Parathyroid adenoma (tissue), 2 donors: Measurements from ENCODE around the gene CSRP1.

ENCODE experiments used
- H2AFZ ChIP-seq: fragments of 300-600 bp; sonication (generic); one replicate; pipeline ENCODE4 v1.7.0; 2017; ENCODE audit warnings: antibody characterized with exemption, mild to moderate bottlenecking
- H3K27ac ChIP-seq: fragments of 300-600 bp; sonication (generic); one replicate; pipeline ENCODE4 v1.7.0; 2017
- H3K27me3 ChIP-seq: fragments of 300-600 bp; sonication (generic); one replicate; pipeline ENCODE4 v1.7.0; 2017; ENCODE audit warnings: low read length; ENCODE audit not compliant: control insufficient read depth, insufficient read depth
- H3K36me3 ChIP-seq: fragments of 300-600 bp; sonication (generic); one replicate; pipeline ENCODE4 v1.7.0; 2017; ENCODE audit warnings: low read length; ENCODE audit not compliant: control insufficient read depth, insufficient read depth
- H3K4me1 ChIP-seq: fragments of 300-600 bp; sonication (generic); one replicate; pipeline ENCODE4 v1.7.0; 2017; ENCODE audit warnings: control low read depth
- H3K4me2 ChIP-seq: fragments of 300-600 bp; sonication (generic); one replicate; pipeline ENCODE4 v1.7.0; 2017; ENCODE audit warnings: low read length
- H3K4me3 ChIP-seq: fragments of 300-600 bp; sonication (generic); one replicate; pipeline ENCODE4 v1.7.0; 2017; ENCODE audit warnings: low read depth, low read length
- H3K79me2 ChIP-seq: fragments of 300-600 bp; sonication (generic); one replicate; pipeline ENCODE4 v1.7.0; 2017; ENCODE audit warnings: control low read depth
- H3K9ac ChIP-seq: fragments of 300-600 bp; sonication (generic); one replicate; pipeline ENCODE4 v1.7.0; 2017; ENCODE audit warnings: mild to moderate bottlenecking
- H3K9me3 ChIP-seq: fragments of 300-600 bp; sonication (generic); one replicate; pipeline ENCODE4 v1.7.0; 2017; ENCODE audit warnings: low read length; ENCODE audit not compliant: control insufficient read depth
- CTCF ChIP-seq: fragments of 300-600 bp; sonication (generic); IDR thresholded peaks from one replicate; pipeline ENCODE4 v1.7.0; 2017; ENCODE audit warnings: antibody characterized with exemption, mild to moderate bottlenecking
- donor health status: primary hyperparathyroidism.

The CSRP1 gene

GRCh38 chr1:201545851-201546492, 39.0 kb upstream of the CSRP1 start:
- Histone ChIP-seq H3K36me3 (no peaks in the 10 kb centered on the region), H3K9ac (no peak overlapping the region), H2AFZ (peak overlapping the region; percentile 22), H3K9me3 (no peaks in the 10 kb centered on the region), H3K4me3 (no peak overlapping the region), H3K4me1 (peaks cover 6% of the 10 kb centered on the region), H3K27me3 (no peaks in the 10 kb centered on the region), H3K27ac (no peak overlapping the region), H3K4me2 (no peak overlapping the region), H3K79me2 (peaks cover 15% of the 10 kb centered on the region)
- no peak for TF ChIP-seq CTCF

- Histone ChIP-seq H3K9ac (no peak overlapping the region), H2AFZ (no peak overlapping the region), H3K4me1 (peaks cover 10% of the 10 kb centered on the region), H3K79me2 (peaks cover 15% of the 10 kb centered on the region), H3K4me2 (no peak overlapping the region), H3K27ac (no peak overlapping the region), H3K4me3 (no peak overlapping the region), H3K36me3 (no peaks in the 10 kb centered on the region), H3K27me3 (no peaks in the 10 kb centered on the region), H3K9me3 (no peaks in the 10 kb centered on the region)
- no peak for TF ChIP-seq CTCF
Measured at GRCh38 chr1:201544710-201545109, 37.8 kb upstream of the CSRP1 start.

- no peak for TF ChIP-seq CTCF
- H3K27me3 ChIP-seq = no peaks in the 10 kb centered on the region
- no peak overlapping the region for H3K9ac ChIP-seq
- no peaks in the 10 kb centered on the region for H3K36me3 ChIP-seq
- H3K9me3 ChIP-seq = no peaks in the 10 kb centered on the region
- H3K79me2 ChIP-seq = peaks cover 15% of the 10 kb centered on the region
- peaks cover 10% of the 10 kb centered on the region for H3K4me1 ChIP-seq
- no peak overlapping the region for H2AFZ ChIP-seq
- H3K4me2 ChIP-seq = no peak overlapping the region
- H3K27ac ChIP-seq = no peak overlapping the region
- no peak overlapping the region for H3K4me3 ChIP-seq
Measured at GRCh38 chr1:201543871-201544642, 37.1 kb upstream of the CSRP1 start.

GRCh38 chr1:201542309-201543035, 35.5 kb upstream of the CSRP1 start:
- no peak for TF ChIP-seq CTCF
- H3K36me3 ChIP-seq = no peaks in the 10 kb centered on the region
- no peak overlapping the region for H3K9ac ChIP-seq
- H3K27me3 ChIP-seq = no peaks in the 10 kb centered on the region
- no peaks in the 10 kb centered on the region for H3K9me3 ChIP-seq
- H3K4me2 ChIP-seq = no peak overlapping the region
- no peak overlapping the region for H3K4me3 ChIP-seq
- peaks cover 12% of the 10 kb centered on the region for H3K4me1 ChIP-seq
- H2AFZ ChIP-seq = no peak overlapping the region
- peaks cover 15% of the 10 kb centered on the region for H3K79me2 ChIP-seq
- peak overlapping the region; percentile 30 for H3K27ac ChIP-seq
